ENCODE data around the gene DOCK2.

DNA sequence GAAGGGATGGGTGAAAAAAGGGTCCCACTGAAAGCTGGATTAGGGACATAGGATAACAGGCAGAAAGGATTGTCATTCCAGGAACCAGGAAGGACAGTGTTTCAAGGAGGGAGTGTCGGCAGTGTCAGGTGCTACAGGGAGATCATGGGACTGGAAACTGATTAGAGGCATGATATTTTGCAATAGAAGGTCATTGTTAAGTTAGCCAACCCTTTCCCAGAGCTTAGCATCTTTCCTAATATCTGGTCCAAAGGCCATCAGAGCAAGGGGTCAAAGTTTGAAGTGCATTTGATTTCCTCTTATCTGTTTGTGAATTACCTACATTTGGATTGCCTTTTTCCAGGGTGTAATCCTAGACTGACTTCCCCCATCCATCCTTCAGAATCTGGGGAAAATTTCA is 91.3 kb downstream of the DOCK2 start:
- TF ChIP-seq CTCF (conservative IDR thresholded peaks at IDR 0.05; ENCODE audit: low read depth, low read length): no peak
- no peak for TF ChIP-seq EZH2 (IDR thresholded peaks at IDR 0.05; ENCODE audit: borderline replicate concordance, low read depth, low read length, poor library complexity, severe bottlenecking)

Measured in A673 (cell line).